ENCODE data around the gene LRRC43. TPM values are rescaled to one million over a fixed set of nuclear protein-coding genes. Genes with fewer than 3 reads are reported as not detected.

The LRRC43 gene
- total RNA-seq, 1 experiment from 2014 or later = 0.46 TPM

- DNase-seq = no peak
- Histone ChIP-seq H3T11ph (ENCODE audit: low read length) (no peak overlapping the region), H3K18ac (ENCODE audit: insufficient read length, low read depth, low read length) (no peak overlapping the region), H2BK20ac (ENCODE audit: low read depth, low read length, poor library complexity, severe bottlenecking) (no peak overlapping the region), H2BK120ac (ENCODE audit: low read depth, low read length, poor library complexity, severe bottlenecking) (no peak overlapping the region), H4K20me1 (ENCODE audit: control insufficient read depth, insufficient read depth, insufficient read length) (no peaks in the 10 kb centered on the region), H3K4me1 (ENCODE audit: insufficient read depth, low read length) (peaks cover 2% of the 10 kb centered on the region), H3K79me2 (ENCODE audit: insufficient read depth, low read length) (no peaks in the 10 kb centered on the region), H3K9ac (ENCODE audit: extremely low read depth, insufficient read length, low read length) (no peak overlapping the region), H3K27ac (ENCODE audit: insufficient read length, low read depth, low read length) (no peak overlapping the region), H3K4me2 (ENCODE audit: insufficient read depth, insufficient read length, low read length) (no peak overlapping the region), H2BK12ac (ENCODE audit: insufficient read length, low read depth, low read length) (no peak overlapping the region), H2AFZ (ENCODE audit: low read length) (no peak overlapping the region), H3K14ac (ENCODE audit: insufficient read depth, low read length) (no peak overlapping the region; the same call in 1 of the 2 replicates), H3K79me1 (ENCODE audit: insufficient read depth, low read depth, low read length, poor library complexity, severe bottlenecking) (no peaks in the 10 kb centered on the region), H3K4ac (ENCODE audit: low read depth, low read length) (no peak overlapping the region), H4K8ac (replicated peaks; ENCODE audit: insufficient read length, low read depth, low read length) (no peak overlapping the region), H3K27me3 (ENCODE audit: insufficient read depth, low read length) (peaks cover 2% of the 10 kb centered on the region; the same call in 1 of the 2 replicates), H2AK5ac (ENCODE audit: insufficient read length, low read length) (no peak overlapping the region), H3K56ac (ENCODE audit: insufficient read length, low read depth, low read length) (no peak overlapping the region), H3K23ac (ENCODE audit: insufficient read length, low read depth, low read length) (no peak overlapping the region), H3K9me3 (ENCODE audit: control insufficient read depth, low read depth, low read length) (no peaks in the 10 kb centered on the region), H2BK15ac (ENCODE audit: low read depth, low read length) (no peak overlapping the region), H4K5ac (ENCODE audit: insufficient read length, low read depth, low read length) (no peak overlapping the region), H3K23me2 (ENCODE audit: insufficient read length, low read depth, low read length, poor library complexity, severe bottlenecking) (peaks cover 7% of the 10 kb centered on the region), H2BK5ac (ENCODE audit: insufficient read length, low read length) (no peak overlapping the region), H4K91ac (ENCODE audit: insufficient read length, low read depth, low read length) (no peak overlapping the region)
- Mint-ChIP-seq H3K4me3 (no peak overlapping the region), H3K4me1 (peaks cover 5 to 11% of the 10 kb centered on the region in 2 experiments), H3K9me3 (peaks cover 4 to 8% of the 10 kb centered on the region in 2 experiments), H3K27me3 (ENCODE audit: low read depth) (peaks cover 41% of the 10 kb centered on the region), H3K27ac (no peak overlapping the region; a peak in 2 of 7 replicates), H3K36me3 (ENCODE audit: insufficient read depth in 1 of 3, low read depth in 3 of 3) (no peaks in the 10 kb centered on the region; a peak in 2 of 7 replicates)
- no CpG with 5 or more reads among the region's 29 CpGs for WGBS (ENCODE audit: extremely low coverage, insufficient read length, low lambda C conversion rate)
- TF ChIP-seq CTCF (conservative IDR thresholded peaks at IDR 0.05) = no peak
Measured at GRCh38 chr12:122199484-122200355, 16.8 kb downstream of the LRRC43 start.
